Panc1 (cell line): ENCODE results near the gene CPLX1. TPM values are rescaled to one million over a fixed set of nuclear protein-coding genes. Genes with fewer than 3 reads are reported as not detected.

Source experiments
- ATAC-seq: fragments of 200-7000 bp; cut with Tn5 transposase; 2 replicates; pipeline ENCODE4 v1.9.1; 2020; ENCODE audit warnings: mild to moderate bottlenecking, moderate library complexity
- BruUV-seq: library from RNA; stranded (reverse); fragments of 400-500 nt; replicated peaks from 2 replicates; lab custom pipeline; 2021; lab: Mats Ljungman, UMichigan
- CTCF ChIA-PET: fragments of 300-600 bp; sonication (Branson Sonifier 250); formaldehyde crosslinking; loops from one replicate; lab custom pipeline; 2022; ENCODE audit warnings: antibody characterized with exemption; lab: Charles Lee
- POLR2A ChIA-PET: fragments of 300-600 bp; sonication (Branson Sonifier 250); formaldehyde crosslinking; loops from one replicate; lab custom pipeline; 2022; ENCODE audit warnings: antibody characterized with exemption; lab: Charles Lee
- DNase-seq: peaks from one replicate; pipeline ENCODE4 v3.0.0-alpha.2; 2010; ENCODE audit warnings: low read depth, low spot score
- H3K27ac ChIP-seq: 2 replicates; pipeline ENCODE4 v1.5.1; 2011; ENCODE audit warnings: mild to moderate bottlenecking, low read length, inconsistent platforms
- H3K27me3 ChIP-seq: fragments of 200-500 bp; sonication (Bioruptor generic); 2 replicates; pipeline ENCODE4 v1.6.0; 2014; ENCODE audit warnings: low read length, inconsistent platforms; ENCODE audit not compliant: control insufficient read depth, insufficient read depth
- H3K36me3 ChIP-seq: fragments of 200-500 bp; sonication (Bioruptor generic); 2 replicates; pipeline ENCODE4 v1.5.1; 2014; ENCODE audit warnings: inconsistent platforms, mild to moderate bottlenecking, low read length, moderate library complexity; ENCODE audit not compliant: control insufficient read depth, insufficient read depth
- H3K4me1 ChIP-seq: 2 replicates; pipeline ENCODE4 v1.5.1; 2011; ENCODE audit warnings: inconsistent platforms, mild to moderate bottlenecking, low read length, moderate library complexity; ENCODE audit not compliant: control insufficient read depth, insufficient read depth
- H3K4me3 ChIP-seq, 2 experiments: 2 replicates each; pipeline ENCODE4 v1.5.1; 2011 to 2012; ENCODE audit warnings: low read depth in 2 of 2, low read length in 2 of 2, mild to moderate bottlenecking in 2 of 2, inconsistent platforms in 1 of 2, moderate library complexity in 1 of 2
- H3K9me3 ChIP-seq: fragments of 200-500 bp; sonication (Bioruptor generic); 2 replicates; pipeline ENCODE4 v1.5.1; 2014; ENCODE audit warnings: low read depth, mild to moderate bottlenecking, inconsistent platforms, low read length, moderate library complexity; ENCODE audit not compliant: control insufficient read depth, insufficient read depth
- CTCF ChIP-seq: fragments of 450-650 bp; IDR thresholded peaks from 2 replicates; pipeline ENCODE4 v1.5.1; 2017; ENCODE audit warnings: mild to moderate bottlenecking
- POLR2AphosphoS5 ChIP-seq: IDR thresholded peaks from 2 replicates; pipeline ENCODE4 v1.6.1; 2012; ENCODE audit warnings: mild to moderate bottlenecking, low read depth, low read length, moderate library complexity
- SIN3A ChIP-seq: IDR thresholded peaks from 2 replicates; pipeline ENCODE4 v1.6.1; 2012; ENCODE audit warnings: low read depth, mild to moderate bottlenecking, low read length, moderate library complexity, borderline replicate concordance; ENCODE audit not compliant: insufficient read depth
- TCF7L2 ChIP-seq: IDR thresholded peaks from 2 replicates; pipeline ENCODE4 v1.6.1; 2011; ENCODE audit warnings: mild to moderate bottlenecking, low read depth, low read length, inconsistent platforms
- in situ Hi-C: cut with HindIII; loops from 2 replicates; pipeline ENCODE4 v1.10.0; 2016; ENCODE audit warnings: low sequenced_read_pairs, low pct_unique_long_range_greater_than_20kb
- intact Hi-C: fragments of 100-400 bp; cut with micrococcal nuclease; formaldehyde crosslinking; loops from one replicate; pipeline ENCODE4 v1.10.0; 2022; ENCODE audit not compliant: unreplicated experiment
- total RNA-seq: library from RNA; stranded (reverse); gene quantifications from one replicate; pipeline ENCODE4 v1.2.1, GENCODE V29; 2021; ENCODE audit not compliant: unreplicated experiment
- TF ChIP-seq, protein P1 (sequence below), 2 experiments: IDR thresholded peaks; 2 replicates each; pipeline ENCODE4 v1.6.1; 2011 to 2012; ENCODE audit warnings: low read depth in 2 of 2, control low read depth in 1 of 2, low read length in 1 of 2, mild to moderate bottlenecking in 1 of 2, moderate library complexity in 1 of 2; ENCODE audit not compliant: insufficient read depth in 1 of 2

Gene CPLX1
- total RNA-seq, 1 experiment from 2014 or later: 6.7 TPM

- ChIA-PET CTCF (no interaction called here), POLR2A (no interaction called here)
- DNase-seq (no peak), ATAC-seq (no peak)
- H3K9me3 ChIP-seq: no peaks in the 10 kb centered on the region
- no peak overlapping the region for H3K27ac ChIP-seq
- intact Hi-C loops: no loop called here
- no peak overlapping the region for H3K4me3 ChIP-seq
- no peaks in the 10 kb centered on the region for H3K4me1 ChIP-seq
- TF ChIP-seq SIN3A (no peak), POLR2AphosphoS5 (no peak), CTCF (no peak), TCF7L2 (no peak)
- TF ChIP-seq, protein P1, sequence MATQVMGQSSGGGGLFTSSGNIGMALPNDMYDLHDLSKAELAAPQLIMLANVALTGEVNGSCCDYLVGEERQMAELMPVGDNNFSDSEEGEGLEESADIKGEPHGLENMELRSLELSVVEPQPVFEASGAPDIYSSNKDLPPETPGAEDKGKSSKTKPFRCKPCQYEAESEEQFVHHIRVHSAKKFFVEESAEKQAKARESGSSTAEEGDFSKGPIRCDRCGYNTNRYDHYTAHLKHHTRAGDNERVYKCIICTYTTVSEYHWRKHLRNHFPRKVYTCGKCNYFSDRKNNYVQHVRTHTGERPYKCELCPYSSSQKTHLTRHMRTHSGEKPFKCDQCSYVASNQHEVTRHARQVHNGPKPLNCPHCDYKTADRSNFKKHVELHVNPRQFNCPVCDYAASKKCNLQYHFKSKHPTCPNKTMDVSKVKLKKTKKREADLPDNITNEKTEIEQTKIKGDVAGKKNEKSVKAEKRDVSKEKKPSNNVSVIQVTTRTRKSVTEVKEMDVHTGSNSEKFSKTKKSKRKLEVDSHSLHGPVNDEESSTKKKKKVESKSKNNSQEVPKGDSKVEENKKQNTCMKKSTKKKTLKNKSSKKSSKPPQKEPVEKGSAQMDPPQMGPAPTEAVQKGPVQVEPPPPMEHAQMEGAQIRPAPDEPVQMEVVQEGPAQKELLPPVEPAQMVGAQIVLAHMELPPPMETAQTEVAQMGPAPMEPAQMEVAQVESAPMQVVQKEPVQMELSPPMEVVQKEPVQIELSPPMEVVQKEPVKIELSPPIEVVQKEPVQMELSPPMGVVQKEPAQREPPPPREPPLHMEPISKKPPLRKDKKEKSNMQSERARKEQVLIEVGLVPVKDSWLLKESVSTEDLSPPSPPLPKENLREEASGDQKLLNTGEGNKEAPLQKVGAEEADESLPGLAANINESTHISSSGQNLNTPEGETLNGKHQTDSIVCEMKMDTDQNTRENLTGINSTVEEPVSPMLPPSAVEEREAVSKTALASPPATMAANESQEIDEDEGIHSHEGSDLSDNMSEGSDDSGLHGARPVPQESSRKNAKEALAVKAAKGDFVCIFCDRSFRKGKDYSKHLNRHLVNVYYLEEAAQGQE (IDR thresholded peaks at IDR 0.05; ENCODE audit: insufficient read depth in 1 of 2, low read depth in 2 of 2, low read length in 1 of 2): no peak
- H3K36me3 ChIP-seq: no peaks in the 10 kb centered on the region
- in situ Hi-C loops: no loop called here
- no peaks in the 10 kb centered on the region for H3K27me3 ChIP-seq
- BruUV-seq: TSS peak; percentile 45
Observed at GRCh38 chr4:749698-750666, 75.9 kb downstream of the CPLX1 start.

DNA sequence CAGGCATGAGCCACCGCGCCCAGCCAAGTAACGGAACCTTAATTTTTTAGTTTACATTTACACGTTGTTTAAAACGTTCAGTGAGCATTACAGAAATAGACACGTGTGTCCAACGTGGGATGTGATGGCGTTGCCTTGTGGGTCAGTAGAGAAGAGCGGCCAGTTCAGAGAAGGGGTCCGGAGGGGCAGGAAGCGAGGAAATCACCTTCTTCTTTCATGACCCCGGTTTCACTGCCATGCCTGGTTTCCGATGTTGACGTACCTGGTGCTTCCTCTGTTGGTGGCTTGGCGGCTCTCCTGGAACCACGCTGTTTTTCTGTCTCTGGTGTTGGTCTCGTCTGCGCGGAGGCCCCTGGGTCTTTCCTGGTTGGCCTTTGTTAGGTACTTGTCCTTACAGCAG lies 77.5 kb downstream of the CPLX1 start:
- POLR2A ChIA-PET: no interaction called here
- TSS peak; percentile 48 for BruUV-seq

More for the DNA sequence above, 77.5 kb downstream of the CPLX1 start:
- Histone ChIP-seq H3K4me3 (no peak overlapping the region), H3K27ac (no peak overlapping the region), H3K36me3 (no peaks in the 10 kb centered on the region), H3K9me3 (no peaks in the 10 kb centered on the region), H3K4me1 (peaks cover 10% of the 10 kb centered on the region), H3K27me3 (no peaks in the 10 kb centered on the region)
- no peak for DNase-seq
- intact Hi-C loops (no loop called here), in situ Hi-C loops (no loop called here)
- TF ChIP-seq CTCF (no peak), TCF7L2 (no peak), SIN3A (no peak)
- TF ChIP-seq, protein P1 (IDR thresholded peaks at IDR 0.05; ENCODE audit: insufficient read depth in 1 of 2, low read depth in 2 of 2, low read length in 1 of 2): no peak
- no peak for ATAC-seq
- CTCF ChIA-PET: no interaction called here
